PC-9 (cell line): Measurements from ENCODE around the gene CADM2. TPM values are rescaled to one million over a fixed set of nuclear protein-coding genes. Genes with fewer than 3 reads are reported as not detected.

Experiments used
- BruUV-seq: library from RNA; stranded (reverse); fragments of 400-500 nt; replicated peaks from 2 replicates; lab custom pipeline; 2021; lab: Mats Ljungman, UMichigan
- CTCF ChIA-PET: fragments of 300-600 bp; sonication (Branson Sonifier 250); formaldehyde crosslinking; loops from one replicate; lab custom pipeline; 2022; ENCODE audit warnings: antibody characterized with exemption; lab: Charles Lee
- POLR2A ChIA-PET: fragments of 300-600 bp; sonication (Branson Sonifier 250); formaldehyde crosslinking; loops from one replicate; lab custom pipeline; 2022; ENCODE audit warnings: antibody characterized with exemption; ENCODE audit not compliant: unreplicated experiment; lab: Charles Lee
- DNase-seq, 2 experiments: peaks; one replicate each; pipeline versions ENCODE4 v3.0.0 to v3.0.0-alpha.2; 2015 to 2022; ENCODE audit warnings: mixed read lengths in 1 of 2
- H2AFZ ChIP-seq: fragments of 200-600 bp; sonication (generic); 2 replicates; pipeline ENCODE4 v1.8.1; 2017; ENCODE audit warnings: antibody characterized with exemption
- H3F3A ChIP-seq: fragments of 200-600 bp; sonication (generic); 2 replicates; pipeline ENCODE4 v1.8.1; 2017; ENCODE audit warnings: antibody characterized with exemption, mild to moderate bottlenecking, low read depth; ENCODE audit not compliant: insufficient read depth
- H3K27ac ChIP-seq: fragments of 200-600 bp; sonication (generic); 2 replicates; pipeline ENCODE4 v1.6.1; 2016; ENCODE audit warnings: mixed run types
- H3K27me3 ChIP-seq: fragments of 200-600 bp; sonication (generic); 2 replicates; pipeline ENCODE4 v1.6.1; 2016; ENCODE audit warnings: low read depth, mixed run types; ENCODE audit not compliant: insufficient read depth
- H3K36me3 ChIP-seq: fragments of 200-600 bp; sonication (generic); 2 replicates; pipeline ENCODE4 v1.6.1; 2016; ENCODE audit warnings: low read depth, mixed run types
- H3K4me1 ChIP-seq: fragments of 200-600 bp; sonication (generic); replicated peaks from 2 replicates; pipeline ENCODE4 v1.6.1; 2016; ENCODE audit warnings: mixed run types; ENCODE audit not compliant: insufficient read depth
- H3K4me2 ChIP-seq: fragments of 200-600 bp; sonication (generic); 2 replicates; pipeline ENCODE4 v1.6.1; 2017; ENCODE audit warnings: mixed run types
- H3K4me3 ChIP-seq: fragments of 200-600 bp; sonication (generic); 2 replicates; pipeline ENCODE4 v1.6.1; 2016; ENCODE audit warnings: mixed run types
- H3K79me2 ChIP-seq: fragments of 200-600 bp; sonication (generic); 2 replicates; pipeline ENCODE4 v1.6.1; 2017; ENCODE audit warnings: low read depth, mixed run types
- H3K9me2 ChIP-seq: fragments of 200-600 bp; sonication (generic); 2 replicates; pipeline ENCODE4 v1.8.1; 2017; ENCODE audit warnings: mild to moderate bottlenecking; ENCODE audit not compliant: insufficient read depth
- H3K9me3 ChIP-seq: fragments of 200-600 bp; sonication (generic); 2 replicates; pipeline ENCODE4 v1.8.1; 2016; ENCODE audit warnings: low read depth; ENCODE audit not compliant: insufficient read depth
- H4K20me1 ChIP-seq: fragments of 200-600 bp; sonication (generic); 2 replicates; pipeline ENCODE4 v1.8.1; 2017; ENCODE audit not compliant: insufficient read depth
- CTCF ChIP-seq: fragments of 200-600 bp; sonication (generic); conservative IDR thresholded peaks from 2 replicates; pipeline ENCODE4 v1.6.1; 2017; ENCODE audit warnings: mixed run types, antibody characterized with exemption, mild to moderate bottlenecking, moderate library complexity
- EZH2 ChIP-seq: fragments of 200-600 bp; sonication (generic); IDR thresholded peaks from 2 replicates; pipeline ENCODE4 v1.8.0; 2017; ENCODE audit warnings: antibody characterized with exemption, low read depth
- intact Hi-C: fragments of 100-400 bp; cut with micrococcal nuclease; formaldehyde crosslinking; loops from one replicate; pipeline ENCODE4 v1.10.0; 2022; ENCODE audit not compliant: unreplicated experiment
- total RNA-seq: library from RNA; stranded (reverse); gene quantifications from 2 replicates; pipeline ENCODE4 v1.2.3, GENCODE V29; 2021

The CADM2 gene
- total RNA-seq, 1 experiment from 2014 or later = 0.59 TPM

GRCh38 chr3:85864896-85865295 lies 906.1 kb downstream of the CADM2 start:
- Histone ChIP-seq H3K36me3 (no peaks in the 10 kb centered on the region), H3K27ac (no peak overlapping the region), H2AFZ (no peak overlapping the region), H4K20me1 (no peaks in the 10 kb centered on the region), H3K4me3 (no peak overlapping the region), H3K9me2 (no peaks in the 10 kb centered on the region; the same call in 1 of the 2 replicates), H3K27me3 (no peaks in the 10 kb centered on the region), H3K79me2 (no peaks in the 10 kb centered on the region), H3F3A (no peaks in the 10 kb centered on the region), H3K4me2 (no peak overlapping the region), H3K4me1 (no peaks in the 10 kb centered on the region), H3K9me3 (no peaks in the 10 kb centered on the region)
- intact Hi-C loops = no loop called here
- ChIA-PET POLR2A (no interaction called here), CTCF (no interaction called here)
- DNase-seq = no peak
- TF ChIP-seq CTCF = no peak
- no peak for TF ChIP-seq EZH2
- BruUV-seq = no TSS peak

GRCh38 chr3:85867072-85867471 lies 908.3 kb downstream of the CADM2 start:
- POLR2A ChIA-PET = no interaction called here
- Histone ChIP-seq H4K20me1 (no peaks in the 10 kb centered on the region), H3K9me2 (no peaks in the 10 kb centered on the region; the same call in 1 of the 2 replicates), H3K27ac (no peak overlapping the region), H2AFZ (no peak overlapping the region), H3K4me2 (no peak overlapping the region), H3K36me3 (no peaks in the 10 kb centered on the region), H3F3A (no peaks in the 10 kb centered on the region), H3K79me2 (no peaks in the 10 kb centered on the region), H3K4me1 (no peaks in the 10 kb centered on the region), H3K9me3 (no peaks in the 10 kb centered on the region), H3K27me3 (no peaks in the 10 kb centered on the region), H3K4me3 (no peak overlapping the region)
- intact Hi-C loops = no loop called here
- TF ChIP-seq EZH2 = no peak
- TF ChIP-seq CTCF = no peak
- BruUV-seq = no TSS peak
- no peak for DNase-seq
- CTCF ChIA-PET = no interaction called here

- Histone ChIP-seq H3K9me3 (no peaks in the 10 kb centered on the region), H2AFZ (no peak overlapping the region), H3K4me1 (no peaks in the 10 kb centered on the region), H3K27me3 (no peaks in the 10 kb centered on the region), H3F3A (no peaks in the 10 kb centered on the region), H3K4me3 (no peak overlapping the region), H3K79me2 (no peaks in the 10 kb centered on the region), H4K20me1 (no peaks in the 10 kb centered on the region), H3K4me2 (no peak overlapping the region), H3K27ac (no peak overlapping the region), H3K9me2 (no peaks in the 10 kb centered on the region), H3K36me3 (no peaks in the 10 kb centered on the region)
- no TSS peak for BruUV-seq
- TF ChIP-seq EZH2 (no peak), CTCF (no peak)
- intact Hi-C loops = no loop called here
- DNase-seq = no peak
- CTCF ChIA-PET = no interaction called here
- POLR2A ChIA-PET = no interaction called here
Measured at GRCh38 chr3:85875589-85875988, 916.8 kb downstream of the CADM2 start.
